B cell (primary cell): ENCODE data around the gene DNAJB2. TPM values are rescaled to one million over a fixed set of nuclear protein-coding genes. Genes with fewer than 3 reads are reported as not detected.

Experiments used
- ATAC-seq: fragments of 200-7000 bp; cut with Tn5 transposase; one replicate; pipeline ENCODE4 v1.10.0; 2021; ENCODE audit warnings: low read depth, mild to moderate bottlenecking, moderate number of reproducible peaks, moderate library complexity
- CTCF ChIA-PET: fragments of 350-600 bp; sonication (Branson Sonifier 250); formaldehyde crosslinking; loops from one replicate; lab custom pipeline; 2021; ENCODE audit warnings: antibody characterized with exemption, inconsistent platforms; lab: Charles Lee
- POLR2A ChIA-PET: fragments of 350-600 bp; sonication (Branson Sonifier 250); formaldehyde crosslinking; loops from one replicate; lab custom pipeline; 2021; ENCODE audit warnings: antibody characterized with exemption; lab: Charles Lee
- DNase-seq: peaks from one replicate; pipeline ENCODE4 v3.0.0; 2013
- H2AFZ ChIP-seq: 2 replicates; pipeline ENCODE4 v1.6.1; 2012; ENCODE audit warnings: mild to moderate bottlenecking, low read depth, low read length; ENCODE audit not compliant: insufficient read depth, poor library complexity, severe bottlenecking
- H3K27ac ChIP-seq, 2 donors: 1 replicate in 1 of 2; 2 replicates in 1 of 2; pipeline ENCODE4 v1.5.1; 2012 to 2013; ENCODE audit warnings: low read length in 2 of 2, mild to moderate bottlenecking in 2 of 2, moderate library complexity in 1 of 2
- H3K27me3 ChIP-seq, 4 experiments: fragments of 200-600 bp in 1 of 4; sonication (generic) in 1 of 4; replicated peaks in 1 of 4; 1 replicate in 2 of 4; 2 replicates in 2 of 4; pipeline versions ENCODE4 v1.6.1 to v1.7.0; 2013 to 2016; ENCODE audit warnings: low read length in 3 of 4, mild to moderate bottlenecking in 2 of 4, mixed read lengths in 1 of 4, moderate library complexity in 1 of 4; ENCODE audit not compliant: insufficient read depth in 4 of 4, control insufficient read depth in 3 of 4; ENCODE audit errors: control extremely low read depth in 1 of 4
- H3K36me3 ChIP-seq, 2 experiments: replicated peaks in 1 of 2; 1 replicate in 1 of 2; 2 replicates in 1 of 2; pipeline versions ENCODE4 v1.6.1 to v1.7.1; 2013; ENCODE audit warnings: low read length in 1 of 2; ENCODE audit not compliant: insufficient read depth in 2 of 2, control insufficient read depth in 1 of 2; ENCODE audit errors: control extremely low read depth in 1 of 2, extremely low read depth in 1 of 2
- H3K4me1 ChIP-seq, 2 donors: fragments of 200-600 bp in 1 of 2; sonication (generic) in 1 of 2; 1 replicate in 1 of 2; 2 replicates in 1 of 2; pipeline versions ENCODE4 v1.5.1 to v1.6.1; 2013 to 2017; ENCODE audit warnings: low read length in 2 of 2; ENCODE audit not compliant: control insufficient read depth in 2 of 2, insufficient read depth in 2 of 2
- H3K4me2 ChIP-seq: replicated peaks from 2 replicates; pipeline ENCODE3; 2012; ENCODE audit warnings: mild to moderate bottlenecking, low read depth, low read length; ENCODE audit not compliant: poor library complexity, severe bottlenecking
- H3K4me3 ChIP-seq, 5 experiments: fragments of 200-600 bp in 1 of 5; sonication (generic) in 1 of 5; 1 replicate in 3 of 5; 2 replicates in 2 of 5; pipeline versions ENCODE4 v1.5.1 to v1.7.0; 2011 to 2016; ENCODE audit warnings: low read length in 4 of 5, mild to moderate bottlenecking in 4 of 5, low read depth in 2 of 5, control low read depth in 1 of 5, moderate library complexity in 1 of 5; ENCODE audit not compliant: insufficient read depth in 1 of 5; ENCODE audit errors: control extremely low read depth in 1 of 5, extremely low read depth in 1 of 5
- H3K79me2 ChIP-seq: fragments of 200-600 bp; sonication (generic); one replicate; pipeline ENCODE4 v1.6.0; 2016; ENCODE audit warnings: low read length; ENCODE audit not compliant: control insufficient read depth, insufficient read depth
- H3K9ac ChIP-seq: fragments of 200-600 bp; sonication (generic); 2 replicates; pipeline ENCODE4 v1.6.1; 2017; ENCODE audit warnings: mild to moderate bottlenecking, low read length, moderate library complexity
- H3K9me3 ChIP-seq, 3 donors: one replicate each; pipeline versions ENCODE4 v1.6.1 to v1.7.1; 2013; ENCODE audit warnings: low read length in 2 of 3; ENCODE audit not compliant: control insufficient read depth in 2 of 3, insufficient read depth in 1 of 3; ENCODE audit errors: control extremely low read depth in 1 of 3
- H4K20me1 ChIP-seq: 2 replicates; pipeline ENCODE4 v1.6.0; 2012; ENCODE audit warnings: mild to moderate bottlenecking, low read length; ENCODE audit not compliant: insufficient read depth, control insufficient read depth, poor library complexity, severe bottlenecking
- H3K27ac Mint-ChIP-seq: one replicate; pipeline ENCODE4 v1.8.0; 2021; ENCODE audit warnings: mixed read lengths
- H3K27me3 Mint-ChIP-seq: one replicate; pipeline ENCODE4 v1.8.0; 2021; ENCODE audit warnings: mixed read lengths
- H3K4me1 Mint-ChIP-seq: one replicate; pipeline ENCODE4 v1.8.0; 2021; ENCODE audit warnings: mixed read lengths
- H3K4me3 Mint-ChIP-seq: one replicate; pipeline ENCODE4 v1.8.0; 2021; ENCODE audit warnings: mixed read lengths
- H3K9me3 Mint-ChIP-seq: one replicate; pipeline ENCODE4 v1.8.0; 2022; ENCODE audit warnings: mixed read lengths; ENCODE audit not compliant: insufficient read depth
- CTCF ChIP-seq: fragments of 200-600 bp; IDR thresholded peaks from one replicate; pipeline ENCODE4 v1.8.0; 2022; ENCODE audit warnings: antibody characterized with exemption, mild to moderate bottlenecking
- EZH2 ChIP-seq: IDR thresholded peaks from 2 replicates; pipeline ENCODE4 v1.6.1; 2012; ENCODE audit warnings: borderline replicate concordance, low read depth, mild to moderate bottlenecking, moderate library complexity, low read length; ENCODE audit not compliant: insufficient read depth, poor library complexity, severe bottlenecking
- WGBS: methylation state at CpG from one replicate; pipeline ENCODE4 v1.1.5; 2013; ENCODE audit warnings: missing lambda C conversion rate; ENCODE audit not compliant: insufficient coverage; 5-methylcytosine and 5-hydroxymethylcytosine counted together
- intact Hi-C: fragments of 100-400 bp; cut with micrococcal nuclease; formaldehyde crosslinking; loops from one replicate; pipeline ENCODE4 v1.10.0; 2022
- polyA plus RNA-seq: library from polyadenylated mRNA; depleted of rRNA; stranded (reverse); fragments of >200 nt; gene quantifications from 2 replicates; pipeline ENCODE4 v1.2.3, GENCODE V29; 2012
- total RNA-seq, 2 donors: library from RNA; stranded (reverse); fragments of 120-200 nt in 1 of 2; gene quantifications; 1 replicate in 1 of 2; 2 replicates in 1 of 2; pipeline versions ENCODE4 v1.2.3 to v1.2.4, GENCODE V29; 2013 to 2022

DNAJB2 gene
- total and polyA plus RNA-seq, 2 donors (not counting 1 experiment from before 2014, with no cell fraction given), result 127 to 184 TPM

- H3K9ac ChIP-seq, result peak overlapping the region; percentile 65
- H3K27me3 Mint-ChIP-seq, result no peaks in the 10 kb centered on the region
These were observed 463 bp upstream of the DNAJB2 start for GRCh38 chr2:219278655-219279150.

More at GRCh38 chr2:219278655-219279150, 463 bp upstream of the DNAJB2 start:
- Histone ChIP-seq H3K27ac (peak overlapping the region; percentile 98 to 100), H3K9me3 (no peaks in the 10 kb centered on the region), H3K4me2 (peak overlapping the region; percentile 93), H3K79me2 (peaks cover 36% of the 10 kb centered on the region), H3K27me3 (no peaks in the 10 kb centered on the region), H4K20me1 (peaks cover 32% of the 10 kb centered on the region), H2AFZ (peak overlapping the region; percentile 20), H3K4me3 (peak overlapping the region; percentile 46 to 77 (median 67)), H3K36me3 (peaks cover 2 to 37% of the 10 kb centered on the region in 2 experiments), H3K4me1 (peaks cover 32 to 48% of the 10 kb centered on the region in 2 donors)
- intact Hi-C loops, result loop anchor here (1.0 to 10.0 kb wide), 13 partner anchors 16 to 398 kb away; partner anchors contain the start of genes ABCB6, ANKZF1, ATG9A and CNPPD1
- CTCF ChIA-PET, result interaction anchor here (0.9 to 15.8 kb wide), 16 partner anchors 10 to 619 kb away, joined by 3 to 239 read pairs (median 10); partner anchors contain the start of genes ANKZF1, ATG9A, BCS1L and CNPPD1
- peaks cover 50% of the 10 kb centered on the region for H3K4me1 Mint-ChIP-seq
- H3K27ac Mint-ChIP-seq, result peak overlapping the region; percentile 96
- 0% methylated on average over 4 of the region's 9 CpGs for WGBS
- no peak for ATAC-seq
- DNase-seq, result no peak
- POLR2A ChIA-PET, result interaction anchor here (0.6 to 7.2 kb wide), 18 partner anchors 12 to 405 kb away, joined by 3 to 106 read pairs (median 8); partner anchors contain the start of genes ABCB6, ANKZF1, ATG9A and CNPPD1
- H3K4me3 Mint-ChIP-seq, result peak overlapping the region; percentile 92
- TF ChIP-seq CTCF, result no peak
- no peak for TF ChIP-seq EZH2
- no peaks in the 10 kb centered on the region for H3K9me3 Mint-ChIP-seq
